NCI-H2196 (cell line): ENCODE data around the gene GRAMD1B.

Experiments
- DNase-seq: peaks from one replicate; lab custom pipeline; 2025; ENCODE audit not compliant: unreplicated experiment; lab: John Stamatoyannopoulos, UW

Gene GRAMD1B

DNA sequence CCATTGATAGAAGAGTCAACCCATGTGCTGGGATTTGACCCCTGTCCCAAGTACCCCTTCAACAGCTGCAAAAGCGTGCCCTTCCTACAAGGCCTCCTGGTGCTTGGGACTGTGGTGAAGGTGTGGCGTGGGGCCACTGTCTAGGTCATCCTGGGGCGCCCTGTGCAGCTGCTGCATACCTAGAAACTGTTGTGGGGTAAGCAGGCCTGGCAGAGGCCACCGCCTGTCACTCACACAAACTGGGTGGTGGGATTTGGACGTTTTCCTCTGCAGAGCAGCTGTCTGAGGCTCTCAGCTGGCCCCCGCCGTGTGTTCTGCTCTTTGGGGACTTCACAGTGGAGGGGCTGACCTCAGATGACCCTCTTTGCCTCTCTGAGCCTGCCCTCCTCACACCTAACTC, 154.7 kb downstream of the GRAMD1B start:
- no peak for DNase-seq

DNA sequence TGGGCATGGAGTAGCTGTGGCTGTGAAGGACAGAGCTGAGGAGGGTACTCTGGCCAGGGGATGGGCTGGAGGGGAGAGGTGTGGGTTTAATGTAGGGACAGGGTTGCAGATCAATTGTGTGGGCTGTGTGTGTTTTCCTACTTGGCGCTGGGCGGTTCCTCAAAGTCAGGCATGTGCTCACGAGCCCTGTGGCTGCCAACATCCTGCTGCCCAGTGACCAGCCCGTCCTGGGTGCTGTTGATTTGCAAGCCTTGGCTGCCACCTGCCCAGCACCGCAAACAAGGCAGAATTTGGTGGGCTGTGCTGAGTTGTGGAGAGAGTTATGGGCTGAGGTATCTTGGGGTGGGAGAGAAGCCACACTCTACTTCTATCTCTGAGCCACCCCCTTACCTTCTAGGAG, 155.1 kb downstream of the GRAMD1B start:
- no peak for DNase-seq

DNA sequence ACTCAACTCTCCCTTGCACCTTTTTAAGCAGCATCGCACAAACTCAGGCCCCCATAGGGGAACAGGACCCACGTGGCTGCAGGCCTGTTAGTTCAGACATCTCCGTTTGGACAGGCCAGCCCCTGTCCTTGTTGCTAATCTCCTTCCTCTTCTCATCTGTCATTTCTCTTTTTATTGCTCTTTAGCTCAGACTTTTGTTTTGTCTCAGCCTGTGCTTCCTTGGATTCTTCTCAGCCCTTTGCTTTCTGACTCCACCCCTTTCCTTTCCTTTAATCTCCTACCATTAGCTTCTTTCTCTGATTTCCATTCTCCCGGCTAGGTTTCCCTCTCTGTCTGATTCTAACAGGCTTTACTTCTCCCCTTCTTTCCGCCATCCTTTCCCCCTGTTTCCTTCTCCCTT, 155.6 kb downstream of the GRAMD1B start:
- no peak for DNase-seq

DNA sequence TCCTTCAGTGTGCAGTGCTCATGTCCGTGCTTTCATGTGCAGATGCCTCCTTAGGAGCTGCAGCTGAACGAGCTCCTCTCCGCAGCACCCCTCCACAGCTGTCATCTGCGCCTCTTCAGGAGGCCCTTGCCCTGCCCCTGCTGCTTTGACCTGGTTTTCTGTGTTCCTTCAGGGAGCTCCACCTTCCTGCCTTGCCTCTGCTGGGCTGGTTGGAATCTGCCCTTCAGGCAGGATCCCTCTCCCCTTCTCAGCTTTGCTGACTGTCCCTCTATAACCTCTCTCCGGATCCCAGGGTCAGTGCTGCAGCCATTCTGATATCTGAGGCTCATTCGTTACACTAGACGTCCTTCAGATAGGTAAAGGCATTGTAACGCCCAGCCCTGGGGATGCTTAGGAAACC, 156.5 kb downstream of the GRAMD1B start:
- DNase-seq: no peak

DNA sequence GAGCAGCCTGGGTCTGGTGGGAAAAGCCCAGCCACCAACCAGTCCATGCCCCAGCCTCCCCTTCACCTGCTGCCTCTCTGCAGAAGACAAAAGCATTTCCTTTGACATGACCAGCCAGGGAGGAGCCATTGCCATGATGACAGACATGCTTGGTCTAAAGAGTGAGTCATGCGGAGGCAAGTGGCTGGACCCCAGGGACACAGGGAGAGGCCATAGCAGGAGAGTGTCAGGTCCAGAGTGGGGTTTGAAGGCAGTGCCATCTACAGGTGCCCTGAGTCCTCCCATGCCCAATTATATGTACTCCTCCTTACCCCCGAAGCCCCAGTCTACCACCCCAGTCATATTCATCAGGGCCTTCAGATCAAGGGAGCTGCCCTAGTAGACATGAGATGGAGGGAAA, 157.0 kb downstream of the GRAMD1B start:
- DNase-seq: no peak

DNA sequence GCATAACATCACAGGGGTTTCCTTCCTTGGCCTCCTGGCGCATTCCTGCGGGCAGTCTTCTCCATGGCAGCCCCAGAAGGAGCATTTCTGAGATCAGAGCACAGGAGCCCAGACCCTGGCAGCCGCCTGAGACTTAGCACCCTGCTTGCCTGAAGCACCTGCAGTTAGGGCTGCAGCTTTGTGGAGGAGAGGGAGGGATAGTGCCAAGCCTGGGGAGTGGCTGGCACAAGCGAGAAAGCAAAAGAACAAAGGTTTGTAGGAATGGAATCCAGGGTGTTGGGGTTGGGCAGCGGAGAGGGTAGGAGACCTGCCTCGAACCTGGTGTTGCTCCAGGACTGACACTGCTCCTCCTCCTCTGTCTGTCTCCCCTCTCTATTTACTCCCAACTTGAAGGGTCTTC, 157.5 kb downstream of the GRAMD1B start:
- DNase-seq: no peak

DNA sequence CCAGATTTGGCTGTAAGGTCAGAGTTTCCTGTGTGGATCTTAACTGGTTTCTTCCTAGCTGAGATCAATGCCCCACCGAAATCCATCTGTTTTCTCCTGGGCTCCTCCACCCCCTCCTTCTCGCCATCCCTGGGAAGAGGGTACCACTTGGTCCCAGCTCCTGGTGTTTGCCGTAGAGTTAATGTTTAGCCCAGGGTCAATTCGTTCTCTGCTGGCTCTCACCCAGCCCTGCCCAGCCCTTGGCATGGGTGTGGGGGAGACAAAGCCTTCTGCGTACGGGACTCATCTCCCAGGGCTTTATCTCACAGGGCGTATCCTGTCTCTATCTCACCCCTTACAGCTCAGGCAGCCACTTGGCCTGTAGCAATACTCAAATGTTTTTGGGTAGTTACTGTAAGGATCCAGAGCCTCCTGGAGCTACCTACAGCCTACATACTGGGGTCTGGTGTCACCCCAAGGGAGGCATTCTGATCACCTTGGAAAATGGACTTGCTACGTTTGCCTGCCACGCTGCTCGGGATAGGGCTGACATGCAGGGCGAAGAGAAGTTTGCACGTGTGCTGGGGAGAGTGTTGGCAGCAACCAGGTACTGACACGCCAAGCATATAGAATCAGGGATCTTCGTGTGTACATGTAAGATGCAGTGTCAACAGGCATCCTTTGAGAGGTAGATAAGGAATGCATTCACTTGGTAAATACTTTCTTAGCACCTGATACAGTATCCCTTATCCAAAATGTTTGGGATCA, 158.2 kb downstream of the GRAMD1B start:
- no peak for DNase-seq

DNA sequence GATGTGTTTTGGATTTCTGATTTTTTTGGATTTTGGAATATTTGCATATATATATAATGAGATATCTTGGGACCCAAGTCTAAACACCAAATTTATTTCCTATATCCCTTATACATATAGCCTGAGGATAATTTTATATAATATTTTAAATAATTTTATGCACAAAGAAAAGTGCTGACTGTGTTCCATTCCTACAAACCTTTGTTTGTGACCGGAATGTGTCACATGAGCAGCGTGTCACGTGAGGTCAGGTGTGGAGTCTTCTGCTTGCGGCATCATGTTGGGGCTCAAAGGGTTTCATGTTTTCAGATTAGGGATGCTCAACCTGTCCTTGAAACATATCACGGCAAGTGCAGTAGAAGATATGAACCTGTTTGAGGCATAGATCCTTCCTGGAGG, 158.8 kb downstream of the GRAMD1B start:
- no peak for DNase-seq

DNA sequence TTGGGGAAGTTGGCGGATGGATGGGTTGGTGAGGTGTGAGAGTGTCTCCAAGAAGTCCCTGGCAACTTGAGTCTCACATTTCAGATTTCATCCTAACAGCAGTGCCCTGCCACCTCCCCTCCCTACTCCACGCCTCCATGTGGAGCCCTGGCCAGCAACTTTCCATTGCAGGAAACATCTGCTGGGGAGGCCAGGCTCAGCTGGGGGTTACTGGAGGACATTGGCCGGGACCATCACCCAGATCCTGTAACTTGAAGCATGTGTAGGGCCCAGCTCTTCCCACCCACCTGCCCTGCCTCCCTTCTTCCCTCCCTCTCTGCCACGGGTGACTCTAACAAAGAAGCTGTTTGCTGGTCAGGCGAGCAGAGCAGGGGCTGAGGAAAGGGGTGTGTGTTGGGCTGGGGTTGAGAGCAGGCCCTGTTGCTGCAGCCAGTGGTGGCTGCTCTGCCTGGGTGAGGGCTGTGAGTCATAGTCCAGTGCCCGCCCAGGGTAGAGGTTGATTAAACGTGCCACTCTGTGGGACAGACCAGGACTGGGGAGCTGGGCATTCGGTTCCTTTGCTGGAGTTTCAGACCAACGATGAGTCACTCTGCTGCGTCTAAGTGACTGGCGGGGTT, 160.3 kb downstream of the GRAMD1B start:
- peak; percentile 77 for DNase-seq

DNA sequence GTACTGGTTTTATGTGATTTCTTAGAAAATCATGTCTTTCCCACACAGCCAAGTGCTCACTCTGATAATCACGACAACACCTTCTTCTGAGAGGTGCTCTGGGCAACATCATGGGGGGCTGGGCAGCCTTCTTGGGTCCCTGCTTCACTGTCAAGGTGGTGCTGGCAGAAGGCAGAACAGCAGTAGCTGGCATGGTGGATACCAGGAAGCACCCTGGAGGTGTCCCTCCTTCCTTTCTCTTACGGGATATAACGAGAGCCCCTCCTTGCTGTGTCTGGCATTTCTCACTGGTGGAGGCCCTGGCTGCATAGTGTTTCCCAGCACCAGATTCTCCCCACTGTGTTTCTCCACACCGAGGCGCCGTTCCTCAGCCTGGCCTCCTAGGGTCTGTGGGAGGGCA, 163.5 kb downstream of the GRAMD1B start:
- DNase-seq: no peak

DNA sequence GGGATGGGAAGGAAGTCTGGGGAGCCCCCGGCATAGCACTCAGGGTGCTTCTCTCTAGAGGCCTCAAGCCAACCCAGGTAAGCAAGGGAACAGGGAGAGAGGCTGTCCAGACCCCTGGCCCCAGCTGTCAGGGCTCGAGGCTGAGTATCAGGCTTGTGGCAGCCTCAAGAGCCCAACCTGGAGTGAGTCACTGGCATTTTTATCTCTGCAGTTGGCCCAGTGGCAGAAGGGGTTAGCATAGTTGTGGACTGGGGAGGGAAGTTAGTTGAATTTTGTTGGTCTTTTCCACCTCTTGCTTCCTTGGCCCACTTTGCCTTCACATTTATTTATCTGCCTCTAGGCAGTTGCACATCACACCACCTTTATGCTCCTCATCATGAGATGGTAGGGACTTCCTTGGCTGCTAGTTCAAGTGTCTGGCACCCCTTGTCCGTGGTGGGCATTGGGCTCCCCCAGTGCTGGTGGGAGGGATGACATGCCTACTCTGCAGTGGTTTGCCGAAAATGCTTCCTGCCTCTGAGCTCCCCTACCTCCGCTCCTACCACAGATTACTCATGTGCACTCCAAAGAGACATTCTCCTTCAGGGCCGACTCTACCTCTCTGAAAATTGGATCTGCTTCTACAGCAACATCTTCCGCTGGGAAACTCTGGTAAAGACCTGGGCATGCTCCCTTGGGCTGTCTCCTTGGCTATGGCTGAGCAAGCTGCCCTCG, 164.3 kb downstream of the GRAMD1B start:
- DNase-seq: no peak

DNA sequence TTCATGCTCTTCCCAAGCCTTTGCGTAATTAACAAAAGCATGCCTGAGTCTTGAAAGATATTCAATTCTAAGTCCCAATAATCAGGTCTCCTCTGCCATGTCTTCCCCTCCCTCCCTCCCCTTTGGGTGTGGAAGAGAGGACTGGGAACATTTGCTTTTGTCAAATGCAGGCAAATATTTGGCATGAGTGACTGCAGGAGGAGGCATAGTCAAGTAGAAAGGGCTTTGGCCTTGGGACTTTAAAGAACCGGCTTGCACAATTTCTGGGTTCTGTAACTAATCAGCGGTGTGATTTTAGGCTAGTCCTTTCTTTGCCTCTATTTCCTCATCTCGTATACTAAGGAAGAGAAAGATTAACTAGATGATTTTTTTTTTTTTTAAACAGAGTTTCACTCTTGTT, 164.9 kb downstream of the GRAMD1B start:
- DNase-seq: no peak

DNA sequence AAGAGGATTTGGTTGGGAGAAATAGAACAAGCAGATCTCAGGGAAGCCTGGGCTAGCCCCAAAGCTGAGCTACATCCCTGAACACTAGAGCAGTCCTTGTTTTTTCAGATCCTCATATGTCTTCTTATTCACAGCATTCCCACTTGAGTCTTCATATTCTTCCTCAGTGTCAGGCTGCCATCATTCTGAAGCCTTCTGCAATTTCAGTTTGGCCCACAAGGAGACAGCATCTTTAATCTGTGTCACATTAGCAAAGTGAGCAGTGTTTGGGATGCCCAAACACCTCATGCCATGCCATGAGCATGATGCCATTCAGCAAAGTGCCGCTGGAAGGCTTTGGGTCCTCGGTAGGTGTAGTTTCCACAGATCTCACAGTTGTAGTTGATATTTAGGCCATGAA, 167.8 kb downstream of the GRAMD1B start:
- DNase-seq: no peak

DNA sequence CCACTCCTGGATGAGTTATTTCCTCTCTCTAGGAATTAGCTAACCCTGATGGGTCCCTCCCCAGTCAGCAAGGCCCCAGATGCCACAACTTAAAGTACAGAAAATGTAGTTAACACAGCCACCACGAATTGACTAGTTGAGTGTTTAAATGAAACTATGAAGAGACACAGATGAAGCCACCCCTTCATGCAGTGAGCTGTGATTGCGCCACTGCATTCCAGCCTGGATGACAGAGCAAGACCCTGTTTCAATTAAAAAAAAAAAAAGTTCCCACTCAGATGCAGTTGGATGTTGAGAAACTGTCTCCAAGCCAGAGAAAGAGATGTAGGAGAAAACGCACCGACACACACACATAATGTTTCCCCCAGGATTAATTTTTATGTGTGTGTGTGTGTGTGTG, 171.1 kb downstream of the GRAMD1B start:
- DNase-seq: no peak

DNA sequence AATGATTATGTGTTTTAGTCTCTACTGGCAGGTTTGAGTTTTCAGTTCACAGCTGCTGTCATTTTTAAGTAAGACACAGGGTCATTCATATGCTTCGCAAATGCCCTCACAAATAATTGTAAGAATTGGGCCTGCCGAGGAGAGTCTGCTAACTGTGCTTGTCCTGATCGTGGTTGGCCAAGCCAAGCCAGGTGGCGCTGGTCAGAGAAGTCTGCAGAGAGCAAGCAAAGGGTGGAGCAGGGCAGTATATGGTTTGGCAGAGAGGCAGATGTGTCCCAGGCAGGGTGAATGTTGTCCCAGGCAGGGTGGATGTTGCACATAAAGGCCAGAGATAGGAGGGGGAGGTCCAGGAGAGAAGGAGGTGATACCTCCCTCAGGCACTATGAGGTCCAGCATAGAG, 171.7 kb downstream of the GRAMD1B start:
- DNase-seq: no peak

DNA sequence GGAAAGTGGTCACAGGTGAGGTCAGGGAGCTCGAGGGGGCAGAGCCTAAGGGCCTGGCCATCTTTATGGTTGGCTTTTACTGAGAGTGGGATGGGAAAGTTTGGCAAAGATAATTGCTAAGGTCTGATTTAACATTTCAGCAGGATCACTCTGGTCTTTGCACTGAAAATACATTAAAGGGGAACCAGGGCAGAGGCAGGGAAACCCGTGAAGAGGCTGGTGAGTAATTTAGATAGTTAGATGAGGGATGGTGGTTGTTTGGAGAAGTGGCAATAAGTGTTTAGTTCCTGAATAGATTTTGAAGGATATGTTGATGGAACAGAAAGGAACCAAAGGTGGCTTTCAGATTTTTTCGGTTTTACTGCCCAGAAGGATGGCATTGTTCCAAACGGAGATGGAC, 173.6 kb downstream of the GRAMD1B start:
- no peak for DNase-seq

DNA sequence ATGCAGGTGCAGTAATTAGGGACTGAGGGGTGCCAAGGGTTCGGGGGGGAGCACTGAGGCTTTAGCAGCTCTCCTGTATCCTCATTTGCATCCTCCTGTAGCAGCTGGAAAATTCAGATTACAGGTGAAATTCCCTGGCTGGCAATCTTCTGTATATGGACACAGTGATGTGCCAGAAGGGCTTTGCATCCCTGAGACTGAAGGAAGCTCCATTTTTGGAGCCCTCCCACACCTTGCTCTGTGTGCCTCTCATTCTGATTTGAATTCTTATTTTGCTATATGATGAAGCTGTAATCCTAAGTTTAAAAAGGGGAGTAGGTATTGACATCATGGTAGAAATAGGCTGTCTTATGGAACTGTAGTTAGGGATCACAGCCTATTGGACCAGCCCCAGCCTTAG, 177.7 kb downstream of the GRAMD1B start:
- DNase-seq: no peak

DNA sequence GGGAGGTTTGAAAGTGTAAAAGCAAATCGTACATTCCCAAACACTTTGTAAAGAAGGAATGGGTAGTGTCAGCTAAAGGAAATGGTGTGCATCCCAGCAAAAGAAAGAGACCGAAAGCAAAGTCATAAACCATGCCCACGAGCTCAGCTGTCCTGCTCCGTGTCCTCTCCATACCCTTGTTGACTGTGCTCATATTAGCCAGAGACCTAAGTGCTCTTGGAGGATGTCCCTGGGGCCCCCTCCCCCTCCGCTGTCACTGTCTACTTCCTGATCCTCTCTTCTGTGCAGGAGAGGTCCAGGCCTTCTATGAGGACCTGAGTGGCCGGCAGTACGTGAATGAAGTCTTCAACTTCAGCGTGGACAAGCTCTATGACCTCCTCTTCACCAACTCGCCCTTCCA, 178.3 kb downstream of the GRAMD1B start:
- DNase-seq: no peak

DNA sequence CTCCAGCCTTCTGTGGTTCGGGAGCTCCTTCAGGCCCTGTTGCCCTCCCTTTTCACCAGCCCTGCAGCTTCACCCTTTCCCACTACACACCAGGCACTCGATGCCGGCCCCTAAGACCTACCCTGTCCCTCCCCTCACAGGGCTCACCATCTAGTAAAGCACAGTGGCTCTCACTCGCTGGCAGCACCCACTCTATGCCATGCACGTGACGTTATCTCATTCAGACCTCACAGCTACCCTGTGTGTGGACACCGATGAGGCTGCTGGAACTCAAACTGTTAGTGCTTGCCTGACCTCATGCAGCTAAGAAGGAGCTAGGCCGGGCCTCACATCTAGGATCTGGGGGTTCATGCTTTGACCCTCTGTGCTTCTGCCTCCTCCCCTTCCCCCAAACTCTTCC, 178.9 kb downstream of the GRAMD1B start:
- no peak for DNase-seq

DNA sequence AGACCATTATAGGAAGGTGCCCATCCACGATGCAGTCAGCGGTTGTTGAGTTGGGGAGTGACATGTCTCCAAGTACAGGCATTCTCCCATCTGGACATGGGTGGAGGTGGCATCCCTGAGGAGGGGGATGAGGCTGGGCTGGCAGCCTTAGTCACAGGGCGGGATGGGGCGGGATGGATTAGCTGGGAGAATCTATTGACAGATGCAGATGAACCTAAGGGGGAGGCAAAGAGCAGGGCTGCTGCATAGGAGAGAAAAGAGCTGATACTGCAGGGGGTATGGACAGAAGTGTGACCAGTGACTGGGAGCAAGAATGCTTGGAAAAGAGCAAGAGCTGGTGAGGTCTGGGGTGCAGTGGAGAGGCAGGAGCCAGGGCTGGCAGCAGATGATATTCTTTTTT, 181.6 kb downstream of the GRAMD1B start:
- DNase-seq: no peak

DNA sequence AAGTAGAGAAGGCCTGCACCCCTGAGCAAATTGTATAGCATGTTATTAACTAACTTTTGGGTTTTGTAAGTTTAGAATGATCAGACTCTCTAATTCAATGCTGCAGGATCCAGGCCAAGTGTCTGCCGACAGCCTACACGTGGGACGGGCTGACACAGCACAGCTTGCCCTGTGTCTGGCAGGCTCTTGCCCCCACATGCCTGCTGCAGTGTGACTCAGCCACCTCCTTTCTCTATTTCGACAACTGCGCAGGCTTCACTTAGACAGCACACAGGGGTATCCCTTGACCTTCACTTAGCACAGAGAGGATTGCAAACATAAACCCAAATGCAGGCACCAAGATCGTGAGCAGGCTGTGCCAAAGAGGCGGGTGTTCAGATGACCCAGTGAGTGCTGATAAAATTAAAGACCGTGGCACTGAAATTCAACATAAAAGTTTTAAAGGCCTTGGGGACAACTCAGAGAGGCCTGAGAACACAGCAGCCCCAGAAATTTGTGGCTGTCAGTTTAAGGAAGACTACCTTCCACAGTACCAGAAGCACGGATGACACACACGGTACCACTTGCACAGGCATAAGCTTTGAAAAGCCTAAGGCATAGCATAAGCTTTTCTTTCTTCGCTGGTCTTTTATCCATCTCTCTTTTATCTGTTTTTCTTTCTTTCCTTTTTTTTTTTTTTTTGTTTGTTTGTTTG, 186.6 kb downstream of the GRAMD1B start:
- no peak for DNase-seq

DNA sequence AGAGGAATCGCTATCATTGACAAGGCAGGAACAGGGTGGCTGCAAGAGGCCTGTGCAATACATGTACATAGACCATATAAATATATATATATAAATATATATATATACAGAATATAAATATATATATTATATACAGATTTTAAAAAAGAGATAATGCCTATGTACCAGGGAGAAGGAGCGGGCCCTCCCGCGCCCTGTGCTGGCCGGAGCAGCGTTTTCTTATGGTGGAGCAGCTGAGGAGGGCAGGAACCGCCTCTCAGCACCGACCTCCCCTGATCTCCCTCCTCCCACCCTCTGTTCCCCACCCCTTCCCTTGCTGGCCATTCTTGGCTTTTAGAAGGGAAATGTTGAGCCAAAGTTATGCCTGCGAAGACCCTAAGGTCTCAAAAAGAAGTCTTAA, 192.5 kb downstream of the GRAMD1B start:
- DNase-seq: no peak
